Lung (tissue), 12 donors: ENCODE data around the gene TMEM213. TPM values are rescaled to one million over a fixed set of nuclear protein-coding genes. Genes with fewer than 3 reads are reported as not detected.

Experiments used
- ATAC-seq: fragments of 200-7000 bp; cut with Tn5 transposase; one replicate; pipeline ENCODE4 v1.9.1; 2020; ENCODE audit warnings: moderate number of reproducible peaks; ENCODE audit not compliant: insufficient read depth, low FRiP score
- DNase-seq, 3 donors: peaks; one replicate each; pipeline ENCODE4 v3.0.0-alpha.2; 2013 to 2017
- H3K27ac ChIP-seq, 2 donors: one replicate each; pipeline ENCODE4 v1.5.1; 2013; ENCODE audit warnings: mild to moderate bottlenecking in 2 of 2, moderate library complexity in 2 of 2, control low read depth in 1 of 2, inconsistent platforms in 1 of 2, low read depth in 1 of 2, low read length in 1 of 2
- H3K27me3 ChIP-seq, 3 donors: one replicate each; pipeline ENCODE4 v1.5.1; 2013; ENCODE audit warnings: low read length in 2 of 3; ENCODE audit not compliant: control insufficient read depth in 3 of 3, insufficient read depth in 3 of 3
- H3K36me3 ChIP-seq, 4 donors: one replicate each; pipeline ENCODE4 v1.5.1; 2013; ENCODE audit warnings: low read length in 4 of 4, mild to moderate bottlenecking in 1 of 4, moderate library complexity in 1 of 4; ENCODE audit not compliant: control insufficient read depth in 4 of 4, insufficient read depth in 4 of 4
- H3K4me1 ChIP-seq, 5 donors: one replicate each; pipeline ENCODE4 v1.5.1; 2013; ENCODE audit warnings: low read length in 5 of 5, mild to moderate bottlenecking in 2 of 5, moderate library complexity in 1 of 5; ENCODE audit not compliant: control insufficient read depth in 5 of 5, insufficient read depth in 5 of 5
- H3K4me3 ChIP-seq: one replicate; pipeline ENCODE4 v1.5.1; 2013; ENCODE audit warnings: mild to moderate bottlenecking, control low read depth, moderate library complexity
- H3K9ac ChIP-seq, 2 donors: one replicate each; pipeline ENCODE4 v1.5.1; 2013; ENCODE audit warnings: low read length in 2 of 2, control low read depth in 1 of 2; ENCODE audit not compliant: insufficient read depth in 1 of 2
- H3K9me3 ChIP-seq, 4 donors: one replicate each; pipeline ENCODE4 v1.5.1; 2013; ENCODE audit warnings: low read length in 3 of 4, mild to moderate bottlenecking in 1 of 4, moderate library complexity in 1 of 4; ENCODE audit not compliant: control insufficient read depth in 4 of 4, insufficient read depth in 3 of 4
- WGBS, 2 donors: extraction: QIAGEN DNeasy Blood & Tissue Kit; methylation state at CpG; one replicate each; pipeline ENCODE4 v1.1.7; 2013; 5-methylcytosine and 5-hydroxymethylcytosine counted together
- polyA plus RNA-seq, 2 donors: library from polyadenylated mRNA; stranded (reverse); fragments of 200-250 nt; gene quantifications; one replicate each; pipeline ENCODE4 v1.2.1, GENCODE V29; 2013
- total RNA-seq, 2 donors: library from RNA; depleted of rRNA in 1 of 2; stranded (reverse); fragments of >200 nt in 1 of 2; gene quantifications; one replicate each; pipeline ENCODE4 v1.2.1, GENCODE V29; 2014 to 2021
- TF ChIP-seq, protein P1 (sequence below): IDR thresholded peaks from 2 replicates; pipeline ENCODE4 v1.5.1; 2012; ENCODE audit warnings: mild to moderate bottlenecking; ENCODE audit errors: control extremely low read depth, extremely low read depth
- donor health status: control.
- donor health status: control.
- donor health status: Bipolar disorder and iron deficiency.
- donor health status: healthy.
- donor health status: DM: yes; HTN: yes; CAD: no.

TMEM213 gene
- total and polyA plus RNA-seq, 4 donors: 0.29 to 2.0 (median 0.83) TPM; not detected in 1

DNA sequence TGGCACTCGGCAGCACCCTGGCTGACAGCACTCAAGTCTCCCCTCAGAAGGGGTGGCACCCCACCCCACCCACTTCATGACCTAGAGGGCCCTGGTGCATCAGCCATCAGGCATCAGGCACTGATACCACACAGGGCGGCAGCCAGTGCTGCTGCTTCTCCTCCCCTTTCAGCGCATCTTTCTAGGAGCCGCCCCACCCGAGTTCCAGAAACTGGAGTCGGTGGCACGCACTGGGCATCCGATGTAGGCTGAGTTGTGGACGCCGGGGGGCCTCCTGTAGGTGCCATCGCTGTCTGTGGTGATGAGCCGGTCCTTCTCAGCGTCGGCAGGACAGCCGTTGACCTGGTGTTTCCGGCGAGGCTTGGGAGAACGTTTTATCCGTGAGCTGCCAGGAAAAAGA lies 70.0 kb downstream of the TMEM213 start:
- H3K9me3 ChIP-seq: no peaks in the 10 kb centered on the region
- H3K27ac ChIP-seq: no peak overlapping the region
- 96 to 97% methylated on average over 19 of the region's 19 CpGs for WGBS, 2 donors
- H3K9ac ChIP-seq: no peak overlapping the region
- H3K36me3 ChIP-seq: peaks cover 5 to 21% (median 10%) of the 10 kb centered on the region in 4 donors
- no peak overlapping the region for H3K4me3 ChIP-seq
- H3K4me1 ChIP-seq: no peaks in the 10 kb centered on the region
- TF ChIP-seq, protein P1, sequence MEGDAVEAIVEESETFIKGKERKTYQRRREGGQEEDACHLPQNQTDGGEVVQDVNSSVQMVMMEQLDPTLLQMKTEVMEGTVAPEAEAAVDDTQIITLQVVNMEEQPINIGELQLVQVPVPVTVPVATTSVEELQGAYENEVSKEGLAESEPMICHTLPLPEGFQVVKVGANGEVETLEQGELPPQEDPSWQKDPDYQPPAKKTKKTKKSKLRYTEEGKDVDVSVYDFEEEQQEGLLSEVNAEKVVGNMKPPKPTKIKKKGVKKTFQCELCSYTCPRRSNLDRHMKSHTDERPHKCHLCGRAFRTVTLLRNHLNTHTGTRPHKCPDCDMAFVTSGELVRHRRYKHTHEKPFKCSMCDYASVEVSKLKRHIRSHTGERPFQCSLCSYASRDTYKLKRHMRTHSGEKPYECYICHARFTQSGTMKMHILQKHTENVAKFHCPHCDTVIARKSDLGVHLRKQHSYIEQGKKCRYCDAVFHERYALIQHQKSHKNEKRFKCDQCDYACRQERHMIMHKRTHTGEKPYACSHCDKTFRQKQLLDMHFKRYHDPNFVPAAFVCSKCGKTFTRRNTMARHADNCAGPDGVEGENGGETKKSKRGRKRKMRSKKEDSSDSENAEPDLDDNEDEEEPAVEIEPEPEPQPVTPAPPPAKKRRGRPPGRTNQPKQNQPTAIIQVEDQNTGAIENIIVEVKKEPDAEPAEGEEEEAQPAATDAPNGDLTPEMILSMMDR: no peak
- H3K27me3 ChIP-seq: no peaks in the 10 kb centered on the region
- DNase-seq: no peak
- no peak for ATAC-seq

DNA sequence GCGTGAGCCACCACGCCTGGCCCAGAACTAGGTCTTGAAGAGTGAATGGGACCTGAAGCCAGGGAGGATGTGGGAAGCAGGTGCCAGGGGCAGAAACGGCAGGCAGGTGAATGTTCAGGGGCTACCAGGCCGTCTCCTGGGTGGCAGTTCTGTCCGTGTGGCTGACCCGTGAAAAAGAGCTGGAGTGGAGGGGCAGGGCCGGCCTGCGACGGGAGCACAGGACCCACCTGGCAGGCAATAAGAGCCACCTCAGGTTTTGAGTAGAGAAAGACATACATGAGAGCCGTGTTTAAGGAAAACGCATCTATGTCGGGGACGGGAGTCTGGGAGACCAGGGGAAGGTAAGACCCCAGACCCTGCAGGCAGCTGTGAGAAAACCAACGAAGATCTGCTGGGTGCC lies 70.9 kb downstream of the TMEM213 start:
- Histone ChIP-seq H3K9ac (no peak overlapping the region), H3K27me3 (no peaks in the 10 kb centered on the region), H3K36me3 (peaks cover 5 to 21% (median 10%) of the 10 kb centered on the region in 4 donors), H3K4me1 (peaks cover 0 to 5% (median 0%) of the 10 kb centered on the region in 5 donors), H3K27ac (no peak overlapping the region), H3K4me3 (no peak overlapping the region), H3K9me3 (no peaks in the 10 kb centered on the region)
- TF ChIP-seq, protein P1: no peak
- no peak for ATAC-seq
- no peak for DNase-seq
- WGBS, 2 donors: 95 to 97% methylated on average over 14 of the region's 14 CpGs

DNA sequence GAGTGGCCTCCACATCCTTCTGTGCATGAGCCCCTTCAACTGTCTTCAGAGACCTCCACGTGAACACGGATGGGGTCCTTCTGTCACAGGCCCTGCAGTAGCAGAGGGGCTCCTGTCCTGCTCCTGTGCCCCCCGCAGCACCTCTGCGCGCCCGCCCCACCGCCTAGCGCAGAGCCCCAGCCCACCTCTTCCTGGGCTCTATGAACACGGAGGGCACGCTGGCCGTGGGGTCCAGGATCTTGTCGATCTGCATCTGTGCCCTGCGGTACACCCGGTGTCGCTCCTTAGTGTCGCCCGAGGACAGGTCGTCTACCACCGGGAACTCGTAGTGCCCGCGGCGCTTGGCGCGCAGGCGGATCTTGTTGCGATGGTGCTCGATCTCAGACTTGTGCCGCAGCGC lies 71.6 kb downstream of the TMEM213 start:
- no peak for ATAC-seq
- Histone ChIP-seq H3K9ac (no peak overlapping the region), H3K4me3 (no peak overlapping the region), H3K36me3 (peaks cover 5 to 21% (median 10%) of the 10 kb centered on the region in 4 donors), H3K4me1 (peaks cover 0 to 5% (median 0%) of the 10 kb centered on the region in 5 donors), H3K27ac (no peak overlapping the region), H3K27me3 (no peaks in the 10 kb centered on the region), H3K9me3 (no peaks in the 10 kb centered on the region)
- 97 to 98% methylated on average over 29 to 30 of the region's 30 CpGs for WGBS, 2 donors
- no peak for DNase-seq
- TF ChIP-seq, protein P1: no peak
